NB4 (cell line): ENCODE data around the gene MICAL2.
A peak's percentile ranks its signal among the peaks of the same experiment; 100 is the strongest.

Experiments
- DNase-seq: peaks from one replicate; pipeline ENCODE4 v3.0.0; 2010; ENCODE audit warnings: low read depth
- H3K4me3 ChIP-seq: one replicate; pipeline ENCODE4 v1.5.1; 2011; ENCODE audit warnings: mild to moderate bottlenecking, low read depth, low read length, moderate library complexity
- CTCF ChIP-seq: IDR thresholded peaks from one replicate; pipeline ENCODE4 v1.5.1; 2012; ENCODE audit warnings: low read depth, low read length
- MAX ChIP-seq: IDR thresholded peaks from 2 replicates; pipeline ENCODE4 v1.6.1; 2011; ENCODE audit warnings: low read depth, low read length
- MYC ChIP-seq: IDR thresholded peaks from 2 replicates; pipeline ENCODE4 v1.6.1; 2011; ENCODE audit warnings: low read depth, low read length
- POLR2A ChIP-seq: IDR thresholded peaks from 2 replicates; pipeline ENCODE4 v1.6.1; 2011; ENCODE audit warnings: mild to moderate bottlenecking; ENCODE audit not compliant: insufficient read length; ENCODE audit errors: extremely low read depth

Gene MICAL2

GRCh38 chr11:12193515-12194336, 83.3 kb downstream of the MICAL2 start:
- TF ChIP-seq POLR2A = no peak
- TF ChIP-seq MYC = no peak
- TF ChIP-seq CTCF = no peak
- TF ChIP-seq MAX = no peak
- no peak for DNase-seq

GRCh38 chr11:12195768-12196167, 85.4 kb downstream of the MICAL2 start:
- no peak overlapping the region for H3K4me3 ChIP-seq
- TF ChIP-seq CTCF (no peak), MAX (no peak)
- DNase-seq = peak; percentile 42

More at GRCh38 chr11:12193515-12194336, 83.3 kb downstream of the MICAL2 start:
- H3K4me3 ChIP-seq = no peak overlapping the region

GRCh38 chr11:12196308-12196707, 85.9 kb downstream of the MICAL2 start:
- TF ChIP-seq CTCF (no peak), MYC (no peak), POLR2A (no peak), MAX (no peak)
- H3K4me3 ChIP-seq = no peak overlapping the region
- DNase-seq = no peak

GRCh38 chr11:12196872-12197271, 86.5 kb downstream of the MICAL2 start:
- TF ChIP-seq POLR2A (no peak), MYC (no peak), MAX (no peak), CTCF (no peak)
- DNase-seq = no peak
- H3K4me3 ChIP-seq = no peak overlapping the region

- TF ChIP-seq POLR2A (no peak), MYC (no peak), MAX (no peak), CTCF (no peak)
- no peak overlapping the region for H3K4me3 ChIP-seq
- DNase-seq = no peak
Measured at GRCh38 chr11:12198251-12199222, 88.1 kb downstream of the MICAL2 start.
